HEK293 (cell line): ENCODE measurements around the gene C20orf204.

Experiments
- CTCF ChIA-PET: fragments of 350-600 bp; formaldehyde crosslinking; extraction: SDS; loops from one replicate; lab custom pipeline; 2021; ENCODE audit warnings: antibody characterized with exemption; lab: Yijun Ruan, JAX
- POLR2A ChIA-PET: fragments of 300-600 bp; formaldehyde crosslinking; extraction: SDS; loops from one replicate; lab custom pipeline; 2020; ENCODE audit warnings: antibody characterized with exemption, inconsistent platforms; lab: Yijun Ruan, JAX
- H3K27ac ChIP-seq: fragments of 200-500 bp; sonication (Bioruptor generic); 2 replicates; pipeline ENCODE4 v1.5.1; 2014; ENCODE audit warnings: low read depth, low read length, control low read depth, inconsistent platforms; ENCODE audit errors: extremely low read depth
- H3K36me3 ChIP-seq, 2 experiments: fragments of 200-500 bp in 1 of 2; sonication (Bioruptor generic) in 1 of 2; 1 replicate in 1 of 2; 2 replicates in 1 of 2; pipeline ENCODE4 v1.5.1; 2014 to 2017; ENCODE audit warnings: inconsistent platforms in 2 of 2, low read length in 2 of 2; ENCODE audit not compliant: control insufficient read depth in 2 of 2, insufficient read depth in 1 of 2
- H3K4me1 ChIP-seq: fragments of 200-500 bp; sonication (Bioruptor generic); 2 replicates; pipeline ENCODE4 v1.5.1; 2014; ENCODE audit warnings: mild to moderate bottlenecking, low read length, inconsistent platforms; ENCODE audit not compliant: control insufficient read depth, insufficient read depth
- H3K4me3 ChIP-seq: 2 replicates; pipeline ENCODE4 v1.5.1; 2011; ENCODE audit warnings: low read depth, mild to moderate bottlenecking, control low read depth, low read length, moderate library complexity
- H3K9me3 ChIP-seq: fragments of 200-500 bp; sonication (Bioruptor generic); 2 replicates; pipeline ENCODE4 v1.5.1; 2014; ENCODE audit warnings: low read depth, low read length, inconsistent platforms; ENCODE audit not compliant: control insufficient read depth, insufficient read depth
- HOXA7 ChIP-seq: sonication (generic); formaldehyde crosslinking; IDR thresholded peaks from 2 replicates; pipeline ENCODE4 v1.8.1; 2022; ENCODE audit warnings: missing genetic modification reagents, borderline replicate concordance
- KLF17 ChIP-seq: fragments of 450-650 bp; formaldehyde crosslinking; IDR thresholded peaks from 2 replicates; pipeline ENCODE4 v1.5.1; 2016; ENCODE audit warnings: missing biosample characterization, missing genetic modification characterization
- OSR2 ChIP-seq: fragments of 450-650 bp; formaldehyde crosslinking; IDR thresholded peaks from 2 replicates; pipeline ENCODE4 v1.5.1; 2016; ENCODE audit warnings: missing biosample characterization, missing genetic modification characterization
- OVOL3 ChIP-seq: fragments of 450-650 bp; formaldehyde crosslinking; IDR thresholded peaks from 2 replicates; pipeline ENCODE4 v1.5.1; 2016; ENCODE audit warnings: missing biosample characterization, missing genetic modification characterization
- PBX3 ChIP-seq: sonication (generic); formaldehyde crosslinking; IDR thresholded peaks from 2 replicates; pipeline ENCODE4 v1.8.1; 2022; ENCODE audit warnings: mild to moderate bottlenecking, moderate library complexity, missing genetic modification reagents
- SCRT1 ChIP-seq: fragments of 450-650 bp; formaldehyde crosslinking; IDR thresholded peaks from 2 replicates; pipeline ENCODE4 v1.5.1; 2016; ENCODE audit warnings: missing biosample characterization, missing genetic modification characterization, borderline replicate concordance
- SETDB1 ChIP-seq: IDR thresholded peaks from one replicate; pipeline ENCODE4 v1.6.1; 2017; ENCODE audit warnings: mild to moderate bottlenecking, low read length, moderate library complexity, mixed read lengths; ENCODE audit not compliant: insufficient read length
- WT1 ChIP-seq: fragments of 450-650 bp; formaldehyde crosslinking; IDR thresholded peaks from 2 replicates; pipeline ENCODE4 v1.5.1; 2016; ENCODE audit warnings: missing biosample characterization, missing genetic modification characterization
- ZBTB11 ChIP-seq: fragments of 450-650 bp; formaldehyde crosslinking; conservative IDR thresholded peaks from 2 replicates; pipeline ENCODE4 v1.5.1; 2016; ENCODE audit warnings: low read depth, missing biosample characterization, missing genetic modification characterization
- ZEB2 ChIP-seq: fragments of 450-650 bp; formaldehyde crosslinking; IDR thresholded peaks from 2 replicates; pipeline ENCODE4 v1.5.1; 2016; ENCODE audit warnings: missing biosample characterization, missing genetic modification characterization
- ZNF132 ChIP-seq: fragments of 450-650 bp; formaldehyde crosslinking; IDR thresholded peaks from 2 replicates; pipeline ENCODE4 v1.5.1; 2017; ENCODE audit warnings: missing biosample characterization, missing genetic modification characterization, borderline replicate concordance
- ZNF211 ChIP-seq: fragments of 450-650 bp; formaldehyde crosslinking; IDR thresholded peaks from 2 replicates; pipeline ENCODE4 v1.5.1; 2016; ENCODE audit warnings: low read depth, missing biosample characterization, missing genetic modification characterization
- ZNF221 ChIP-seq: fragments of 450-650 bp; formaldehyde crosslinking; IDR thresholded peaks from 2 replicates; pipeline ENCODE4 v1.5.1; 2017; ENCODE audit warnings: missing biosample characterization, missing genetic modification characterization, borderline replicate concordance
- ZNF302 ChIP-seq: fragments of 450-650 bp; formaldehyde crosslinking; IDR thresholded peaks from 2 replicates; pipeline ENCODE4 v1.5.1; 2016; ENCODE audit warnings: missing biosample characterization, missing genetic modification characterization, low read depth
- ZNF311 ChIP-seq: fragments of 450-650 bp; formaldehyde crosslinking; IDR thresholded peaks from 2 replicates; pipeline ENCODE4 v1.5.1; 2017; ENCODE audit warnings: missing biosample characterization, missing genetic modification characterization, borderline replicate concordance
- ZNF394 ChIP-seq: fragments of 450-650 bp; formaldehyde crosslinking; IDR thresholded peaks from 2 replicates; pipeline ENCODE4 v1.5.1; 2016; ENCODE audit warnings: missing biosample characterization, missing genetic modification characterization, mild to moderate bottlenecking, moderate library complexity, borderline replicate concordance
- ZNF473 ChIP-seq: fragments of 450-650 bp; formaldehyde crosslinking; IDR thresholded peaks from 2 replicates; pipeline ENCODE4 v1.5.1; 2017; ENCODE audit warnings: missing biosample characterization, missing genetic modification characterization
- ZNF518A ChIP-seq: fragments of 450-650 bp; formaldehyde crosslinking; conservative IDR thresholded peaks from 2 replicates; pipeline ENCODE4 v1.5.1; 2016; ENCODE audit warnings: low read depth, missing biosample characterization, missing genetic modification characterization
- ZNF521 ChIP-seq: fragments of 450-650 bp; formaldehyde crosslinking; IDR thresholded peaks from 2 replicates; pipeline ENCODE4 v1.5.1; 2017; ENCODE audit warnings: missing biosample characterization, mild to moderate bottlenecking, missing genetic modification characterization
- ZNF555 ChIP-seq: fragments of 450-650 bp; formaldehyde crosslinking; conservative IDR thresholded peaks from 2 replicates; pipeline ENCODE4 v1.5.1; 2017; ENCODE audit warnings: missing biosample characterization, mild to moderate bottlenecking, missing genetic modification characterization, inconsistent platforms
- ZNF580 ChIP-seq: fragments of 450-650 bp; formaldehyde crosslinking; IDR thresholded peaks from 2 replicates; pipeline ENCODE4 v1.5.1; 2016; ENCODE audit warnings: missing biosample characterization, missing genetic modification characterization
- ZNF600 ChIP-seq: fragments of 450-650 bp; formaldehyde crosslinking; IDR thresholded peaks from 2 replicates; pipeline ENCODE4 v1.5.1; 2016; ENCODE audit warnings: missing biosample characterization, missing genetic modification characterization
- ZNF629 ChIP-seq: fragments of 450-650 bp; formaldehyde crosslinking; IDR thresholded peaks from 2 replicates; pipeline ENCODE4 v1.5.1; 2017; ENCODE audit warnings: missing biosample characterization, missing genetic modification characterization
- ZNF701 ChIP-seq: fragments of 450-650 bp; formaldehyde crosslinking; IDR thresholded peaks from 2 replicates; pipeline ENCODE4 v1.5.1; 2016; ENCODE audit warnings: missing biosample characterization, missing genetic modification characterization
- ZNF768 ChIP-seq: fragments of 450-650 bp; formaldehyde crosslinking; IDR thresholded peaks from 2 replicates; pipeline ENCODE4 v1.5.1; 2018; ENCODE audit warnings: missing biosample characterization, mild to moderate bottlenecking, missing genetic modification characterization
- ZSCAN16 ChIP-seq: fragments of 450-650 bp; formaldehyde crosslinking; IDR thresholded peaks from 2 replicates; pipeline ENCODE4 v1.5.1; 2016; ENCODE audit warnings: missing biosample characterization, missing genetic modification characterization
- ZSCAN4 ChIP-seq: fragments of 450-650 bp; formaldehyde crosslinking; IDR thresholded peaks from 2 replicates; pipeline ENCODE4 v1.5.1; 2017; ENCODE audit warnings: missing biosample characterization, missing genetic modification characterization

C20orf204 gene

GRCh38 chr20:64049878-64050260, 13.9 kb downstream of the C20orf204 start:
- no peaks in the 10 kb centered on the region for H3K9me3 ChIP-seq
- ChIA-PET POLR2A (interaction anchor here (0.9 kb wide), 1 partner anchor 10 kb away, joined by 3 read pairs; no protein-coding TSS in a partner anchor), CTCF (interaction anchor here (1.3 kb wide), 1 partner anchor 10 kb away, joined by 7 read pairs; no protein-coding TSS in a partner anchor)
- peak overlapping the region; percentile 22; the same call in 1 of the 2 replicates for H3K27ac ChIP-seq
- peaks cover 0 to 5% of the 10 kb centered on the region in 2 experiments; a peak in 1 of 3 replicates for H3K36me3 ChIP-seq
- H3K4me3 ChIP-seq = peak overlapping the region; percentile 19
- H3K4me1 ChIP-seq = peaks cover 6% of the 10 kb centered on the region
- TF ChIP-seq ZNF768 (tag by site-specific recombination) = no peak
- no peak for TF ChIP-seq ZBTB11 (tag by site-specific recombination)
- TF ChIP-seq ZNF311 (tag by site-specific recombination) = no peak
- no peak for TF ChIP-seq OVOL3 (tag by site-specific recombination)
- TF ChIP-seq HOXA7 (CRISPR knock-in tag) = no peak
- no peak for TF ChIP-seq ZNF629 (tag by site-specific recombination)
- no peak for TF ChIP-seq ZNF518A (tag by site-specific recombination)
- TF ChIP-seq ZSCAN16 = no peak
- no peak for TF ChIP-seq PBX3
- no peak for TF ChIP-seq ZNF132 (tag by site-specific recombination)
- TF ChIP-seq ZNF302 (tag by site-specific recombination) = no peak
- no peak for TF ChIP-seq ZNF211 (tag by site-specific recombination)
- TF ChIP-seq SCRT1 (tag by site-specific recombination) = no peak
- TF ChIP-seq WT1 (tag by site-specific recombination) = peak; percentile 84
- TF ChIP-seq ZNF394 (tag by site-specific recombination) = no peak
- TF ChIP-seq ZNF600 (tag by site-specific recombination) = no peak; the same call in 1 of the 2 replicates
- TF ChIP-seq ZEB2 (tag by site-specific recombination) = peak; percentile 60; the same call in 1 of the 2 replicates
- no peak for TF ChIP-seq ZNF580 (tag by site-specific recombination)
- TF ChIP-seq SETDB1 = no peak
- TF ChIP-seq ZSCAN4 = no peak
- TF ChIP-seq ZNF555 (tag by site-specific recombination) = no peak
- TF ChIP-seq ZNF473 = no peak
- TF ChIP-seq ZNF221 (tag by site-specific recombination) = no peak
- no peak for TF ChIP-seq OSR2 (tag by site-specific recombination)
- TF ChIP-seq ZNF701 = no peak
- no peak for TF ChIP-seq ZNF521 (tag by site-specific recombination)
- peak; percentile 45; the same call in 1 of the 2 replicates for TF ChIP-seq KLF17
